AG08395 (cell line): ENCODE data around the gene DDC.

ENCODE experiments used
- DNase-seq: peaks from one replicate; pipeline ENCODE4 v3.0.0; 2012; ENCODE audit warnings: mixed read lengths, low spot score

Gene DDC

DNA sequence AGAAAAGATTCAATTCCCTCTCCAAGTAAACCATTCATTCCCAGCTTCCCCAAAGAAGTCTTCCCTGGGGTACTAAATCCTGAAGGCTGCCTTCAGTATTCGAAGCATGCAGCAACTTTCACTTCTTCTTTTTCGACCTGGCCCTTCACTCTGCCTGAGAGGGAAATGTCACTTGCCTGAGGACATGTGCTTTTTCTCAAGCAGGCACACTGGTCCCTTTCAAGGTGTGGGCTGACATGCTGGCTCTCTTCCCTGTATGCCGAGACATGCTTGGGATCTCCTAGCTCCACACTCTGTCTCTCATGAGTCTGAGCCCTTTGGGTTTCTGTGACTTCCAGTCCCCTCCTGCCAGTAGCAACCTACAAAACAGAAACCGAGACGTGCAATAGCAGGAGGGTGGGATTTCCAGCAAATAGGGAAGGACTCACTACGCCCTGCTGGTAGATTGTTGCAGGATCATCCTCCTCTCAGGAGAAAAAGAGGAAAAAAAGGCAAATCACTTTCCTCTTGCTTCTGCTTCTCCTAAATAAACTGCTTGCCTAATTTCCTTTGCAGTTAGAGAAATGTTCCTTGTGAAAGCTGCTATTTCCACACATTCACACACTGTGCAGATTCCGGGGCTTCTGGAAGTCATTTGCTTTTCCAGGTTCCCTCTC is 148.6 kb downstream of the DDC start:
- DNase-seq, result no peak

DNA sequence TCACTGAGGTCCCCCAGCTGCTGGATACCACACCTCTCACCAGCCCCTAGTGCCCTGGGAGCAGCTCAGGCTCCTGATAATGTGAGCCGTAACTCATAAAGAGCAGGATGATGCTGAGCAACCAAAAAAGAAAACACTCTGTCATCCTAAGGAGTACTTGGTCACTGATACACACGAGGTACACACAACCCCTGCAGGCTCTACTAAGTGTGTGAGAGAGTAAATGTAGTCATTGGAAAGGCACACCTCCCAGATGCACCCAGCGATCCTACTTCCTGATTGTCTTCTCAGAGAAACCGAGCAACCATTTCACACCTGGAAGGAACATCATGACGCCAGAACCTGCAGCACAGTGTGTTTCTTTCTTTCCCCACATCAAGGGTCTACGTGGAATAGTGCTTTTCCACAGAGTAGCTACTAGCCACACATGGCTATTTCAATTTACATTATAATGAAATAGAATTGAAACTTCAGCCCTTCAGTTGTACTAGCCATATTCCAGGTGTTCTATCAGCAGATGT is 149.3 kb downstream of the DDC start:
- DNase-seq, result no peak

DNA sequence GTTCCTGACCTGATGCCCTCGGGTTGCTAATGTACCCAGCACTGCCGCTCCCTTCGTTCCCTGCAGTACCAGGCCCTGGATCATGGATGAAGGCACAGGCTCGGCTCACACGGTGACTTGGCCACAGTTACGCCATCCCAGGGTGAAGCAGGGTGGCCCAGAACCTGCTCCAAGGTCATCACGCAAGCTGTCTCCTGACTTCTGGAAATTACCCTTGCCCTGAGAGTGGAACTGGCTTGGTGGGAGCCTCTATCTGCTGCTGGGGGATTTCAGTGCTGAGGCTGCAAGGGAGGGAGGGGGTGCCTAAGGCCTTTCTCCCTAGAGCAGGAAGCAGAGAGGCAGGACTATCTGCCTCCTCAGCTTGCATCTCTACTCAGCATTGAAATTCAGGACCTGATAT is 151.6 kb downstream of the DDC start:
- DNase-seq, result no peak

DNA sequence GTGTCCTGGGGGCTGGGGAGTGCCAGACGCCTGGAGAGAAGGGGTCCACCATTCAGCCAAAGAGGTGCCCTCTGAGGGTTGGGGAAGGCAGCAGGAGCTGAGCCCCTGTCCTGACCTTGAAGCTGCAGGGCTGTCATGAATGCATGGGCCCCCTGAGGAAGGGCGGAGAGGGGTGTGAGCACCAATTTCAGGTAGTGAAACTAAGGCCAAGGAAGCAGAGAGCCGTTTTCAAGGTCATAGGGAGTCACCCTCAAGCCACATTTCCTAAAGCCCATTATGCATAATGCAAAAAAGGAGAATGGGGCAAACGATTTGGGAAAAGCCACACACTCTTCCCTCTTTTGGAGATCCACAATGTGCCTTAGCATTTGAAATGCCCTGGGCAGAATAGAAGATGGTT is 152.2 kb downstream of the DDC start:
- no peak for DNase-seq

DNA sequence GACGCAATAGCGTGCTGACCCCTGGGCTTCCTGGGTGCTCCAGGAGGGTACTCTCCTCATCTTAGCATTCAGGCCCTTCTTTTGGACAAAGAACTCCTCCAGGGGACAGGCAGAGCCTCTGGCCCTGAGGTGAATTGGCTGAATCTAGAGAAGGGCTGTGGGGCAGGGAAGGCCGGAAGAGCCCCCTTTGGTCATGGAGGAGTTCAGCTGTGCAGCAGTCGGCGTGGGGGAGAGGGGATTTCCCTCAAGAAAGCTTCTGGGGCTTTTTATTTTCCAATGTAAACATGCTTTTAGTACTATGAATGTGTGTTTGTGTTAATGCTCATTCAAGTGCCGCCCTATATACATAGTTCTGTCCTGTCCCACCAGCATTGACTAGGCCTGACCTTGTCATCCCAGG is 153.9 kb downstream of the DDC start:
- no peak for DNase-seq

DNA sequence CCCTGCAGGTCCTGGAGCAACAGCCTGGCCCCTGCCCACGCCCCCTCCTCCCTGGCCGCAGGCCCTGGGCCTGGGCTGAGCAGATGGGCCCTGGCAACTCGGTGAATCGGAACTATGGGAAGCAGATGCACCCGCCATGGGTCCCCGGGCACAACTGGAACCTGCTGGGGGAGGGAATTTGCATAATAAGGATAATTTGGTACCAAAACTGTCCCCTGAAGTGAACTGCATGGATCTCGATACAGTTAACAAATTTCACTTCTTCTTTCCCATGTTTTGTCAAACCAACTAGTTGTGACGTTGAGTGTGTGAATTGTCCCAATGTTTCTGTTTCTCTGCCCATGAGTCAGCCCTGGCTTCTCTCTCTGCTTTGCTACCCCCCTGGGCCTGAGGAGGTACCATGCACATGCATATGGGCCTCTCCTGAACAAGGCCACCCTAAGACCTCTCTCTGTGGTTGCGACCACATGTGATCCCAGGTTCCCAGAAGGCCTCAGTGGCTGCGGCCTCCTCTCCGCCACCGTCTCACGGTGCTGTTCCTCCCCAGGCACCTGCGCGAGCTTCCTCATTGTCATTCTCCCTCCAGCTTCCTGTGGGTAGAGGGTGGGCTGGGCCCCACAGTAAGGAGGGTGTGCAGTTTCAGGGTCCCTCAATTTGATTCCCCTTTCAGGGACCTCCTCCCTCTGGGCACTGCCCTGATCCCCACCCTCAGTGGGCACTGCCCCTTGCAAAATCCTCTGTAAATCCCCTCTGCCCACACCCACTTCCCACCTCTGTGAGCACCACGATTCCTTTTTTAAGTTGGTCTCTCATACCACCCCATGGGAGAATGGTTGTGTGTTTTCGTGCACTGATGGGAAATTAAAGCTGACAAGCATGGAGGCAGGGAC is 155.1 kb downstream of the DDC start:
- DNase-seq, result no peak
